ENCODE measurements around the gene UNC5C.

The UNC5C gene

GRCh38 chr4:95415346-95415771, 133.4 kb downstream of the UNC5C start:
- no peaks in the 10 kb centered on the region for H3K4me1 ChIP-seq (ENCODE audit: control insufficient read depth, insufficient read depth, low read length)
- no peaks in the 10 kb centered on the region for H3K36me3 ChIP-seq (ENCODE audit: control insufficient read depth, insufficient read depth, low read length)
- H3K9me3 ChIP-seq (ENCODE audit: control insufficient read depth, low read length): no peaks in the 10 kb centered on the region
- H3K27me3 ChIP-seq (ENCODE audit: control insufficient read depth, insufficient read depth, low read length, poor library complexity, severe bottlenecking): no peaks in the 10 kb centered on the region
- H3K27ac ChIP-seq (ENCODE audit: insufficient read depth, low read depth, low read length, poor library complexity, severe bottlenecking): no peak overlapping the region
- WGBS, 2 experiments: 75 to 100% methylated on average over 1 to 2 of the region's 3 CpGs
- no peak overlapping the region for H3K4me3 ChIP-seq (ENCODE audit: insufficient read depth, low read depth, low read length)

- Histone ChIP-seq H3K4me1 (ENCODE audit: control insufficient read depth, insufficient read depth, low read length) (no peaks in the 10 kb centered on the region), H3K27me3 (ENCODE audit: control insufficient read depth, insufficient read depth, low read length, poor library complexity, severe bottlenecking) (no peaks in the 10 kb centered on the region), H3K9me3 (ENCODE audit: control insufficient read depth, low read length) (no peaks in the 10 kb centered on the region), H3K36me3 (ENCODE audit: control insufficient read depth, insufficient read depth, low read length) (no peaks in the 10 kb centered on the region), H3K27ac (ENCODE audit: insufficient read depth, low read depth, low read length, poor library complexity, severe bottlenecking) (no peak overlapping the region), H3K4me3 (ENCODE audit: insufficient read depth, low read depth, low read length) (no peak overlapping the region)
- 87 to 90% methylated on average over 2 to 3 of the region's 4 CpGs for WGBS, 2 experiments
Observed at GRCh38 chr4:95411371-95412088, 137.2 kb downstream of the UNC5C start.

- no peak overlapping the region for H3K27ac ChIP-seq (ENCODE audit: insufficient read depth, low read depth, low read length, poor library complexity, severe bottlenecking)
- 74 to 84% methylated on average over 4 of the region's 4 CpGs for WGBS, 2 experiments
Observed at GRCh38 chr4:95410387-95410977, 138.3 kb downstream of the UNC5C start.

GRCh38 chr4:95409750-95410149, 139.0 kb downstream of the UNC5C start:
- no peaks in the 10 kb centered on the region for H3K27me3 ChIP-seq (ENCODE audit: control insufficient read depth, insufficient read depth, low read length, poor library complexity, severe bottlenecking)
- 81 to 84% methylated on average over 2 of the region's 2 CpGs for WGBS, 2 experiments
- H3K36me3 ChIP-seq (ENCODE audit: control insufficient read depth, insufficient read depth, low read length): no peaks in the 10 kb centered on the region
- no peak overlapping the region for H3K27ac ChIP-seq (ENCODE audit: insufficient read depth, low read depth, low read length, poor library complexity, severe bottlenecking)
- H3K4me3 ChIP-seq (ENCODE audit: insufficient read depth, low read depth, low read length): no peak overlapping the region
- H3K4me1 ChIP-seq (ENCODE audit: control insufficient read depth, insufficient read depth, low read length): no peaks in the 10 kb centered on the region
- no peaks in the 10 kb centered on the region for H3K9me3 ChIP-seq (ENCODE audit: control insufficient read depth, low read length)

More at GRCh38 chr4:95410387-95410977, 138.3 kb downstream of the UNC5C start:
- Histone ChIP-seq H3K36me3 (ENCODE audit: control insufficient read depth, insufficient read depth, low read length) (no peaks in the 10 kb centered on the region), H3K4me3 (ENCODE audit: insufficient read depth, low read depth, low read length) (no peak overlapping the region), H3K27me3 (ENCODE audit: control insufficient read depth, insufficient read depth, low read length, poor library complexity, severe bottlenecking) (no peaks in the 10 kb centered on the region), H3K9me3 (ENCODE audit: control insufficient read depth, low read length) (no peaks in the 10 kb centered on the region), H3K4me1 (ENCODE audit: control insufficient read depth, insufficient read depth, low read length) (no peaks in the 10 kb centered on the region)

GRCh38 chr4:95409127-95409526, 139.6 kb downstream of the UNC5C start:
- Histone ChIP-seq H3K36me3 (ENCODE audit: control insufficient read depth, insufficient read depth, low read length) (no peaks in the 10 kb centered on the region), H3K9me3 (ENCODE audit: control insufficient read depth, low read length) (no peaks in the 10 kb centered on the region), H3K4me1 (ENCODE audit: control insufficient read depth, insufficient read depth, low read length) (no peaks in the 10 kb centered on the region), H3K27ac (ENCODE audit: insufficient read depth, low read depth, low read length, poor library complexity, severe bottlenecking) (no peak overlapping the region), H3K27me3 (ENCODE audit: control insufficient read depth, insufficient read depth, low read length, poor library complexity, severe bottlenecking) (no peaks in the 10 kb centered on the region), H3K4me3 (ENCODE audit: insufficient read depth, low read depth, low read length) (no peak overlapping the region)

- H3K36me3 ChIP-seq (ENCODE audit: control insufficient read depth, insufficient read depth, low read length): no peaks in the 10 kb centered on the region
- H3K27ac ChIP-seq (ENCODE audit: insufficient read depth, low read depth, low read length, poor library complexity, severe bottlenecking): no peak overlapping the region
Observed at GRCh38 chr4:95402299-95402698, 146.5 kb downstream of the UNC5C start.

GRCh38 chr4:95398217-95398616, 150.6 kb downstream of the UNC5C start:
- Histone ChIP-seq H3K9me3 (ENCODE audit: control insufficient read depth, low read length) (no peaks in the 10 kb centered on the region), H3K27ac (ENCODE audit: insufficient read depth, low read depth, low read length, poor library complexity, severe bottlenecking) (no peak overlapping the region), H3K27me3 (ENCODE audit: control insufficient read depth, insufficient read depth, low read length, poor library complexity, severe bottlenecking) (no peaks in the 10 kb centered on the region), H3K36me3 (ENCODE audit: control insufficient read depth, insufficient read depth, low read length) (no peaks in the 10 kb centered on the region), H3K4me1 (ENCODE audit: control insufficient read depth, insufficient read depth, low read length) (no peaks in the 10 kb centered on the region), H3K4me3 (ENCODE audit: insufficient read depth, low read depth, low read length) (no peak overlapping the region)

More at GRCh38 chr4:95402299-95402698, 146.5 kb downstream of the UNC5C start:
- no peaks in the 10 kb centered on the region for H3K4me1 ChIP-seq (ENCODE audit: control insufficient read depth, insufficient read depth, low read length)
- no peak overlapping the region for H3K4me3 ChIP-seq (ENCODE audit: insufficient read depth, low read depth, low read length)
- no peaks in the 10 kb centered on the region for H3K27me3 ChIP-seq (ENCODE audit: control insufficient read depth, insufficient read depth, low read length, poor library complexity, severe bottlenecking)
- no peaks in the 10 kb centered on the region for H3K9me3 ChIP-seq (ENCODE audit: control insufficient read depth, low read length)

GRCh38 chr4:95394752-95395306, 153.9 kb downstream of the UNC5C start:
- Histone ChIP-seq H3K27ac (ENCODE audit: insufficient read depth, low read depth, low read length, poor library complexity, severe bottlenecking) (no peak overlapping the region), H3K27me3 (ENCODE audit: control insufficient read depth, insufficient read depth, low read length, poor library complexity, severe bottlenecking) (no peaks in the 10 kb centered on the region), H3K4me1 (ENCODE audit: control insufficient read depth, insufficient read depth, low read length) (no peaks in the 10 kb centered on the region), H3K9me3 (ENCODE audit: control insufficient read depth, low read length) (no peaks in the 10 kb centered on the region), H3K4me3 (ENCODE audit: insufficient read depth, low read depth, low read length) (no peak overlapping the region), H3K36me3 (ENCODE audit: control insufficient read depth, insufficient read depth, low read length) (no peaks in the 10 kb centered on the region)
- 67 to 100% methylated on average over 1 of the region's 2 CpGs for WGBS, 2 experiments

GRCh38 chr4:95393821-95394220, 155.0 kb downstream of the UNC5C start:
- Histone ChIP-seq H3K4me1 (ENCODE audit: control insufficient read depth, insufficient read depth, low read length) (no peaks in the 10 kb centered on the region), H3K9me3 (ENCODE audit: control insufficient read depth, low read length) (no peaks in the 10 kb centered on the region), H3K4me3 (ENCODE audit: insufficient read depth, low read depth, low read length) (no peak overlapping the region), H3K27ac (ENCODE audit: insufficient read depth, low read depth, low read length, poor library complexity, severe bottlenecking) (no peak overlapping the region), H3K27me3 (ENCODE audit: control insufficient read depth, insufficient read depth, low read length, poor library complexity, severe bottlenecking) (no peaks in the 10 kb centered on the region), H3K36me3 (ENCODE audit: control insufficient read depth, insufficient read depth, low read length) (no peaks in the 10 kb centered on the region)
- WGBS, 2 experiments: 91 to 92% methylated on average over 1 of the region's 1 CpG

- H3K4me3 ChIP-seq (ENCODE audit: insufficient read depth, low read depth, low read length): no peak overlapping the region
- H3K36me3 ChIP-seq (ENCODE audit: control insufficient read depth, insufficient read depth, low read length): no peaks in the 10 kb centered on the region
- H3K9me3 ChIP-seq (ENCODE audit: control insufficient read depth, low read length): no peaks in the 10 kb centered on the region
- peaks cover 42% of the 10 kb centered on the region for H3K27me3 ChIP-seq (ENCODE audit: control insufficient read depth, insufficient read depth, low read length, poor library complexity, severe bottlenecking)
- H3K27ac ChIP-seq (ENCODE audit: insufficient read depth, low read depth, low read length, poor library complexity, severe bottlenecking): no peak overlapping the region
- H3K4me1 ChIP-seq (ENCODE audit: control insufficient read depth, insufficient read depth, low read length): no peaks in the 10 kb centered on the region
Observed at GRCh38 chr4:95388911-95389310, 159.9 kb downstream of the UNC5C start.

All from ectodermal cell (in vitro differentiated cells).